Kidney glomerular epithelial cell (primary cell): ENCODE results near the gene LARGE1.
"Not testable (repeated sequence)": the region's sequence is repeated elsewhere in the genome, so short reads cannot be mapped to it uniquely, and the experiment has no call there.

Experiments used
- DNase-seq: peaks from one replicate; lab custom pipeline; 2025; lab: John Stamatoyannopoulos, UW

LARGE1 gene

DNA sequence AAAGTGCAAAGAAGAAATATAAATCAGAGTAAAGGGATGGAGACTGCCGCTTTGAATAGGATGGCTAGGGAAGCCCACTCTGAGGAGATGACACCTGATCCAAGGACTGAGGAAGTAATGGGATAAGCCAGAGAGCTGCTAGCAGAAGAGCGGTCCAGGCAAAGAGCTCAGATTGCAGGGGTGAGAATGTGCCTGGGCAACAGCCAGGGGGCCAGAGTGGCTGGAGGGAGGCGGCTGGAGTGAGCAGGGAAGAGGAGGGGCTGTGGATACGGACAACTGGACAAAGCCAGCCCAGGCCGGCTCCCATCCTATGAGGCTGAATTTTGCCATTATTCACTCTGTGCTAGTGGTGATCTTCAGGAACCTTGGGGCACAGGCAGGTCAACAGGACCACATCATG lies 501.8 kb downstream of the LARGE1 start:
- no peak for DNase-seq

- DNase-seq = no peak
Measured at GRCh38 chr22:33415401-33415800, 504.9 kb downstream of the LARGE1 start.

- DNase-seq = no peak
Measured at GRCh38 chr22:33409079-33409478, 511.2 kb downstream of the LARGE1 start.

- peak; percentile 88 for DNase-seq
Measured at GRCh38 chr22:33405194-33405593, 515.1 kb downstream of the LARGE1 start.

DNA sequence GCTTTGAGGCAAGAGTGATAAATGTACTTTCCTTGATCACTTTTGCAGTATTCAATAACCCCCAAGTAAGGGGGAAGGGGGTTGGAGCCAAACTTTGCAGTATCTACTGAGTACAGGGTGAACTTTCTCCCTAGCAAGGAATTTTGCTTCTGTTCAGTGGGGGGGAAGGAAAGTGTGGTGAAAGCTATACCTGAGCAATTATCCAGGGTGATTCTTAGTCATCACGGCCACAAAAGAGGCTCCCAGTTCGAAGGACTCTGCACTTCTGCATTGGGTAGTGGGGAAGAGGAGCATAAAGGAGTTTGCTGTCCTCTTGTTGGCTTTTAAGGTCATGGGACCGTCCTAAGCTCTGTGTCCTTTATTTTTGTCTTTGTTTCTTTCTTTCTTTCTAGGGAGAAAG lies 515.6 kb downstream of the LARGE1 start:
- peak; percentile 53 for DNase-seq

DNA sequence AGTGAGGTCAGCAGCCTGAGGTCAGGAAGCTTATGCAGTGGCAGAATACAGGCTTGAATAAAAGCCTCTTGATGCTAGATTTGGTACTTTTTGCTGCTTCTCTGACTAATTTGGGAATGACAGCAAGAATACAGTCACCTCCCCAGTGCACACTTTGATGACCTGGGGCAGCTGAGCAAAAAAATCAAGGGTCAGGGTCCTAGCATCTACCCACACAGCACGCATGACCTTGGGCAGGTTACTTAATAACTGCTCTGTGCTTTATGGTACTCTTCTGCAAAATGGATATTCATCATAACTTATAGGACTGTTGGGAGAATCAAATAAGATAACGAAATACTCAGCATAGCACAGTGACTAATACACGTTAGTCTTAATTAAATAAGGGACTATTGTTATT lies 518.0 kb downstream of the LARGE1 start:
- no peak for DNase-seq

GRCh38 chr22:33401291-33401690 lies 519.0 kb downstream of the LARGE1 start:
- DNase-seq = peak; percentile 98

DNA sequence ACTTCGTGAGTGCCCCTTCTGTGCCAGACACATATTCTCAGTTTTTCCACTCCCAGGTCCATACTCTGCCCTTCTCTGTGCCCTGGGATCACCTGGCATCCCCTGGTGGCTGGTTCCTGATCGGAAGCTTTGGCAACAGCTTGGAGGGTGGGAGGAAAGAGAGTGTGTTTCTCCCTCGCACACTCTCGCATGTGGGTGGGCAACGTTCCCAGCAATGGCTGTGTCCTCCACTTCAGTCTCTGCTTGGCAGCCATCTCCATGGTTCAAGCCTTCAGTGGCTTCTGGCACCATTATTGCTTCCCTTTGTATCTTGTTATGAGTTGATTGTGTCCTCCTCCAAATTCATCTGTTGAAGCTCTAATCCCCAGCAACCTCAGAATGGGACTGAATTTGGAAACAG lies 519.4 kb downstream of the LARGE1 start:
- DNase-seq = no peak

- peak; percentile 76 for DNase-seq
Measured at GRCh38 chr22:33400061-33400840, 520.0 kb downstream of the LARGE1 start.

DNA sequence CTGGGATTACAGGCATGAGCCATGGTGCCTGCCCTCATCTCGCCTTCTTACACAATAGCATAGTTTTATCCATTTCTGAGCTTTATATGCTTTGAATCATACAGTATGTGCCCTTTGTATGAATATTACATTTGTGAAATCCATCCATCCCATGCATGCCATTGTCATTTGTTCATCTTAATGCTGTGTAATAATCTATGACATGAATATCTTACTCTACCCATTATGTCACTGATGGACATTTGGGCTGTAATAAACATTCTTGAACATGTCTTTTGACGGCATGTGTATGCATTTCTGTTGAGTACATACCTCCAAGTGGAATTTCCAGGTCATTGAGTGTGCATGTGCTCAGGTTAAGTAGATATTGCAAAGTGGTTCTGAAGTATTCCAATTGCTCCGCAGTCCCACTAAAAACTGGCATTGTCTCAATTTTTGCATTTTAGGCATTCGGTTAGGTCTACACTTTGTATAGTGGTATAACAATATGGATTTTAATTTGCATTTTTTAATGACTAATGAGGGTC lies 522.8 kb downstream of the LARGE1 start:
- DNase-seq = no peak

- no peak for DNase-seq
Measured at GRCh38 chr22:33393432-33393831, 526.8 kb downstream of the LARGE1 start.

DNA sequence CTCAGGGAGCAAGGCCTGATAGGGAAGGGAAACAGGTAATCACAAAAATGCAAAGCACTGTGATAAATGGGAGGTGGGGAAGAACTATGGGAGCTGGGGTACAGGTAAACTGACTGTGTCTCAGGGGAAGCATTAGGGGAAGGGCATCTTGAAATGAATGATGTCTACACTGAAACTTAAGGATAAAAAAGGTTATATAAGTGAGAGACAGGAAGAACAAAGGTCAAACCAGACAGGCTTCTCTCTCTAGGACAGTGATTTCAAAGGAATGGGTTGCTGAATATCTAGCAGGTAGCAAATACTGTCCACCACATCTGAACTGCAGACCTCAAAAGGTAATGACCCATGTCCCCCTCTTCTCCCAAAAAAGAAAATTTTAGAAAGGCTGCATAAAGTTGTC lies 529.0 kb downstream of the LARGE1 start:
- no peak for DNase-seq

- DNase-seq = no peak
Measured at GRCh38 chr22:33389936-33390335, 530.3 kb downstream of the LARGE1 start.

DNA sequence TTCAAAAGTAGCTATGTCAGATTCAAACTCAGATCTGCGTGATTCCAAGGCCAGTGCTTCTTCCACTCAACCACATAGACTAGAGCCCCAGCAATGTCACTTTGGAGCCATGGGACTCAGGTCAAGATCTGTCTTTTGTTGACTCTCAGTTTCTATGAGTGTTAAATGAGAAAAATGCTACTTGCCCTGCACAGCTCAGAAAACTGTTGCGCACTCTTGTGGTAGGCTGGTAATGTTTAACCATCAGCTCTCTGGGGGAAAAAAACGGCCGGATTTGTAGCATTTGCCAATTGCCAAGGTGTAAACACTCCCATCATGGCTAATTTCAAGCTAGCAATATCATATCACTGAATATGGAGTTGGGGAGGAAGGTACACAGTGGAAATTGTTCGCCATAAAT lies 534.0 kb downstream of the LARGE1 start:
- DNase-seq = no peak

DNA sequence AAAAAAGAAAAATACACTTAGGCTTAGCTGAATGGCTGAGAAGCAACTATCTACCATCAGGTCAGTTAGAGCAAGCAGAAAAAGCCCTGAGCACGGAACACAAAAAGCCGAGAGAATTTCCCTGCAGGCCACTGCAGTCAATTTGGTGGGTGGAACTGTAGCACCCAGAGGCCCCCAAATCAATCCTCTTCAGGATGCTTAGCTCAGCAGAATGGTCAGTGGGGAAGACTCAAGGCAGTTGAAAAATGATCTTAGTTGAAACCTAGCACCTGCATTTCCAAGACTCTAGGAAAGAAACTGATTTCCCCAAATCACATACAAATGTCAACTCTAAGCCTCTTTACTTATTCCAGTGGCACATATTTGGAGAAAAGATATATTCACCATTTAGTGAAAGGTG lies 534.7 kb downstream of the LARGE1 start:
- DNase-seq = no peak

- peak; percentile 20 for DNase-seq
Measured at GRCh38 chr22:33382436-33382835, 537.8 kb downstream of the LARGE1 start.

DNA sequence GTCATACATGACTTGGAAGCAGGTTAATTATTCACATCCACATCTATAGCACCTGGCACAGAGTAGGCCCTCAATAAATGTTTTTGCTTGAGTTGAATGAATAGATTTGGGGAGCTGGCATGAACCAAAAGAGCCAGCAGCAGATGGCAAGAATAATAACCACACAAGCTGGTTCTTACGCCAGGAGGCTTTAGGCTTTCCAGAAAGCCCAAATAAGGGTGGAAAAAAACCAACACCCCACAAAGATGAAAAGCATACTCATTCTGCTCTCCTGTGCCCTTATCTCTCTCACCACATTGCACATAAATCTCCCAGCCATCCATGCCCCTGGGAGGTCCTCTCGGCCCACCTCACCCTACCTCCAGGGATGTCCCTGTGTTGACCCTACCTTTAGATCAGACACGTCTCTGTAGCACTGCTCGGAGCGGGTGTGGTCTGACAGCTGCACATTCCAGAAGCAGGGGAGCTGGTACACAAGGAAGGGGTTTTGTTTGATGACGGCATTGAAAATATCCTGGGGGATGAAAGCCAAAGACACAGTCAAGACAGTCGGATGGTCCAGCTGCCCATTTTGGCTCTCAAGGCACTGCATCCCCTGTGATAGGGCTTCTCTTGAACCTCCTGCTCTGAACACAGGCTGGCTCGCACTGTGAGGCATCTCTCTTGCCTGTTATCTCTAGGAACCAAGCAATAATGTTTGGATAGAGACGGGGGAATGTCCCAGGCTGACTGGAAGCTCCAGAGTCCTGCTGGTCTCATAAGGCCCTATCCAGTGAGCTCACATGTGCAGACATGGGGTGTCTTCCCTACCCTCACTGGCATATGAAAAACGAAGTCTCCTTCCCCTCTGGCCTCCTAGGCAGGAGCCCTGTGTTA lies 538.5 kb downstream of the LARGE1 start:
- no peak for DNase-seq

GRCh38 chr22:33380789-33381530 lies 539.3 kb downstream of the LARGE1 start:
- peak; percentile 97 for DNase-seq

- no peak for DNase-seq
Measured at GRCh38 chr22:33379836-33380235, 540.4 kb downstream of the LARGE1 start.

DNA sequence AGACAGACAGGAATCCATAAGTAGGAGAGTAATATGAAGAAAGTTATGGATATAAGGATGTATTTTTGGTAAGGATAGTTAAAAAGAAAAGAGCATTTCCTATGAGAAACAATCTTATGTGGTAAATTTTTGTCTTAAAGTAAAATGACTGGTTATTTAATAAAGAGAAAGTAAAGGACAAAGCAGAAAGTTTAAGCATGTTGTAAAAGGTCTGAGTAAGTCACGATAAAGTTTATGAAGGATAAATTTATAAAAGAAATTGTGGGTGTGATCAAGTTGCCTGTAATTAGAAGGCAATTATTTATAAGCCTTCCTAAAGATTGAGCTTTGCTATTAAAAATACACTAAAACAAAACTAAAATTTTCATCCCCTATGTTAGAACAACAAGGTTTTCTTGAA lies 547.4 kb downstream of the LARGE1 start:
- DNase-seq = no peak

GRCh38 chr22:33363256-33363655 lies 557.0 kb downstream of the LARGE1 start:
- DNase-seq = not testable (repeated sequence)

GRCh38 chr22:33362702-33363101 lies 557.6 kb downstream of the LARGE1 start:
- DNase-seq = no peak
